GM12878 (cell line): ENCODE data around the gene ZNF214. TPM values are rescaled to one million over a fixed set of nuclear protein-coding genes. Genes with fewer than 3 reads are reported as not detected.

ENCODE experiments used
- ATAC-seq: fragments of 200-7000 bp; cut with Tn5 transposase; 3 replicates; pipeline ENCODE4 v1.9.1; 2020; ENCODE audit warnings: mild to moderate bottlenecking, moderate library complexity
- BruUV-seq: library from RNA; stranded (reverse); fragments of 400-500 nt; replicated peaks from 2 replicates; lab custom pipeline; 2021; lab: Mats Ljungman, UMichigan
- CTCF ChIA-PET: fragments of 300-600 bp; sonication (Branson Sonifier 250); formaldehyde crosslinking; extraction: SDS; loops from one replicate; lab custom pipeline; 2021; ENCODE audit warnings: inconsistent platforms; lab: Yijun Ruan, JAX
- POLR2A ChIA-PET: fragments of 350-600 bp; formaldehyde crosslinking; extraction: SDS; loops from one replicate; lab custom pipeline; 2021; ENCODE audit warnings: inconsistent platforms; lab: Charles Lee
- RAD21 ChIA-PET: fragments of 300-600 bp; sonication (Branson Sonifier 250); formaldehyde crosslinking; loops from one replicate; lab custom pipeline; 2023; ENCODE audit warnings: antibody characterized with exemption; ENCODE audit not compliant: unreplicated experiment; lab: Charles Lee
- SMC1A ChIA-PET: fragments of 300-600 bp; sonication (Branson Sonifier 250); formaldehyde crosslinking; loops from one replicate; lab custom pipeline; 2023; ENCODE audit not compliant: unreplicated experiment, uncharacterized antibody; lab: Charles Lee
- DNase-seq: peaks from one replicate; pipeline ENCODE4 v3.0.0-alpha.2; 2011; ENCODE audit warnings: low read depth, low spot score
- FAIRE-seq: peaks from 3 replicates; lab custom pipeline; 2011; peaks lifted over from hg19 to GRCh38; lab: Jason Lieb, UNC
- H2AFZ ChIP-seq: 2 replicates; pipeline ENCODE4 v1.6.0; 2011; ENCODE audit warnings: low read depth, low read length, control low read depth; ENCODE audit not compliant: control insufficient read depth
- H3K27ac ChIP-seq: 2 replicates; pipeline ENCODE4 v1.5.1; 2011; ENCODE audit warnings: control low read depth; ENCODE audit not compliant: control insufficient read depth, insufficient read depth
- H3K27me3 ChIP-seq, 2 experiments: replicated peaks in 1 of 2; 2 replicates each; pipeline versions ENCODE4 v1.6.0 to v1.6.1; 2011; ENCODE audit warnings: low read length in 1 of 2; ENCODE audit not compliant: control insufficient read depth in 2 of 2, insufficient read depth in 2 of 2
- H3K36me3 ChIP-seq, 2 experiments: 2 replicates each; pipeline ENCODE4 v1.5.1; 2011; ENCODE audit warnings: low read length in 1 of 2; ENCODE audit not compliant: control insufficient read depth in 2 of 2, insufficient read depth in 2 of 2
- H3K4me1 ChIP-seq: 2 replicates; pipeline ENCODE4 v1.6.1; 2011; ENCODE audit warnings: mild to moderate bottlenecking, low read length, moderate library complexity, mixed read lengths; ENCODE audit not compliant: control insufficient read depth, insufficient read depth
- H3K4me2 ChIP-seq: 2 replicates; pipeline ENCODE4 v1.6.0; 2011; ENCODE audit warnings: control low read depth; ENCODE audit not compliant: control insufficient read depth, insufficient read depth
- H3K4me3 ChIP-seq: fragments of 200-600 bp; sonication (generic); 2 replicates; pipeline ENCODE4 v1.5.1; 2016
- H3K79me2 ChIP-seq: 2 replicates; pipeline ENCODE4 v1.6.0; 2011; ENCODE audit warnings: low read length; ENCODE audit not compliant: control insufficient read depth, insufficient read depth
- H3K9ac ChIP-seq: 2 replicates; pipeline ENCODE4 v1.8.0; 2011; ENCODE audit warnings: low read length, control low read depth, mixed read lengths; ENCODE audit not compliant: control insufficient read depth, insufficient read depth
- H3K9me3 ChIP-seq: replicated peaks from 3 replicates; pipeline ENCODE4 v1.5.1; 2011; ENCODE audit warnings: mild to moderate bottlenecking, low read length; ENCODE audit not compliant: control insufficient read depth, insufficient read depth
- H4K20me1 ChIP-seq: 2 replicates; pipeline ENCODE4 v1.6.0; 2011; ENCODE audit not compliant: control insufficient read depth, insufficient read depth
- BACH1 ChIP-seq: fragments of 450-650 bp; IDR thresholded peaks from 2 replicates; pipeline ENCODE4 v1.6.1; 2017; ENCODE audit warnings: mild to moderate bottlenecking, borderline replicate concordance
- CHD1 ChIP-seq: IDR thresholded peaks from 2 replicates; pipeline ENCODE4 v1.6.1; 2012; ENCODE audit warnings: low read depth, low read length, improper control_type of control experiment
- CHD2 ChIP-seq: IDR thresholded peaks from 2 replicates; pipeline ENCODE4 v1.6.1; 2011; ENCODE audit warnings: low read depth, low read length, improper control_type of control experiment, borderline replicate concordance
- HDAC6 ChIP-seq: fragments of 200-600 bp; sonication (generic); IDR thresholded peaks from one replicate; pipeline ENCODE4 v1.8.0; 2017; ENCODE audit warnings: antibody characterized with exemption; ENCODE audit not compliant: unreplicated experiment
- MLLT1 ChIP-seq: fragments of 450-650 bp; IDR thresholded peaks from 2 replicates; pipeline ENCODE4 v1.6.1; 2016; ENCODE audit warnings: mild to moderate bottlenecking
- POLR2AphosphoS5 ChIP-seq: IDR thresholded peaks from 2 replicates; pipeline ENCODE4 v1.6.1; 2011; ENCODE audit warnings: mild to moderate bottlenecking, low read length, inconsistent platforms
- POU2F2 ChIP-seq: IDR thresholded peaks from 3 replicates; pipeline ENCODE4 v1.6.1; 2011; ENCODE audit warnings: low read depth, mild to moderate bottlenecking, low read length, borderline replicate concordance
- REST ChIP-seq: IDR thresholded peaks from 2 replicates; pipeline ENCODE4 v1.6.1; 2012; ENCODE audit warnings: mild to moderate bottlenecking, low read depth, low read length
- SPI1 ChIP-seq: IDR thresholded peaks from 2 replicates; pipeline ENCODE4 v1.6.1; 2011; ENCODE audit warnings: low read depth, mild to moderate bottlenecking, low read length, moderate library complexity, borderline replicate concordance; ENCODE audit not compliant: insufficient read depth
- SREBF1 ChIP-seq: IDR thresholded peaks from 2 replicates; pipeline ENCODE4 v1.6.1; 2012; ENCODE audit warnings: mild to moderate bottlenecking, low read length
- SRF ChIP-seq, 2 experiments: IDR thresholded peaks; 2 replicates each; pipeline ENCODE4 v1.6.1; 2011; ENCODE audit warnings: low read depth in 2 of 2, low read length in 2 of 2, mild to moderate bottlenecking in 1 of 2, moderate library complexity in 1 of 2
- SUPT20H ChIP-seq: IDR thresholded peaks from 2 replicates; pipeline ENCODE4 v1.6.1; 2011; ENCODE audit warnings: low read depth, mild to moderate bottlenecking, low read length, moderate library complexity, borderline replicate concordance; ENCODE audit not compliant: control insufficient read depth
- TARDBP ChIP-seq: IDR thresholded peaks from 2 replicates; pipeline ENCODE4 v1.6.1; 2016; ENCODE audit warnings: borderline replicate concordance
- WGBS: methylation state at CpG from one replicate; pipeline ENCODE4 v1.1.6; 2016; ENCODE audit warnings: low lambda C conversion rate; ENCODE audit not compliant: insufficient replicate concordance, insufficient coverage; ENCODE audit errors: missing lambda C conversion rate; 5-methylcytosine and 5-hydroxymethylcytosine counted together
- in situ Hi-C: fragments of 300-500 bp; cut with MboI; formaldehyde crosslinking; loops from 9 replicates; pipeline ENCODE4 v1.14.3; 2018; ENCODE audit warnings: mixed read lengths
- intact Hi-C: fragments of 100-400 bp; cut with micrococcal nuclease; formaldehyde crosslinking; loops from one replicate; pipeline ENCODE4 v1.14.2; 2022; ENCODE audit not compliant: unreplicated experiment
- polyA plus RNA-seq, 11 experiments: library from polyadenylated mRNA; depleted of rRNA in 4 of 11; unstranded in 6 of 11; stranded (reverse) in 5 of 11; fragments of >200 nt; fragmentation: Nextera tagmentation in 4 of 11; fragmentation: Illumina TruSeq in 1 of 11; extraction: Ambion mirVana in 4 of 11; extraction: Trizol in 1 of 11; gene quantifications; 1 replicate in 1 of 11; 2 replicates in 10 of 11; pipeline versions ENCODE4 v1.2.1 to v1.2.3, GENCODE V29; 2011 to 2016; ENCODE audit warnings: inconsistent platforms in 2 of 11, missing spikeins in 2 of 11, low read depth in 1 of 11
- total RNA-seq, 4 experiments: library from RNA; depleted of rRNA in 3 of 4; stranded (reverse); fragments of >200 nt in 3 of 4; fragmentation: Illumina TruSeq in 1 of 4; extraction: Trizol in 1 of 4; gene quantifications; 2 replicates each; pipeline versions ENCODE4 v1.2.1 to v1.2.3, GENCODE V29; 2013 to 2021
- TF ChIP-seq, protein P1 (sequence below): fragments of 450-650 bp; IDR thresholded peaks from 2 replicates; pipeline ENCODE4 v1.6.1; 2017; ENCODE audit warnings: low read depth, mild to moderate bottlenecking, moderate library complexity
- TF ChIP-seq, protein P2 (sequence below): fragments of 450-650 bp; IDR thresholded peaks from 2 replicates; pipeline ENCODE4 v1.6.1; 2014; ENCODE audit warnings: mild to moderate bottlenecking
- TF ChIP-seq, protein P3 (sequence below): fragments of 150-350 bp; IDR thresholded peaks from 2 replicates; pipeline ENCODE4 v1.6.1; 2014; ENCODE audit warnings: mild to moderate bottlenecking, low read depth, low read length

Gene ZNF214
- total and polyA plus RNA-seq, 10 of the 15 experiments (the other 5 are each of a cell fraction or from before 2014, with no cell fraction given), result 0.18 TPM; not detected in 9

DNA sequence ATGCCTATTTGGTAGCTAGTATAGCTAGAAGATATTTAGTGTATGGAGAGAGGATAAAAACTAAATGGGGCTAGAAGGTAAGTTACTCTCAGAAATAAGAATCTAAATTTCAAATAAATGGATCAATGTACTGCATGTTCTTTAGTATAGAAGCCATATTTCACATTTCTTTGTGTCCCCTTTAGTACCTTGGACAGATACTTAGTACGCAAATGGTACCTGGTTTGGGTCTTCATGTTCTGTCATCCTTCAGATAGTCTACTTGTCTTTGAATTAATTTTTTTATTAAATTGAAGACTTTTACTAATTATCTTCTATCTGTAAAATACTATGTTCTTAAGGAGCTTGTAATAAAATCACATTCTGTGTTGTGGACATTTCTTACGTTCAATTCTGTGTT, 42.4 kb upstream of the ZNF214 start:
- ChIA-PET RAD21 (no interaction called here), SMC1A (no interaction called here), CTCF (no interaction called here), POLR2A (no interaction called here)
- Histone ChIP-seq H3K36me3 (no peaks in the 10 kb centered on the region), H4K20me1 (no peaks in the 10 kb centered on the region), H3K9ac (no peak overlapping the region), H3K4me1 (no peaks in the 10 kb centered on the region), H3K4me3 (no peak overlapping the region), H3K27ac (no peak overlapping the region), H2AFZ (no peak overlapping the region), H3K4me2 (no peak overlapping the region), H3K27me3 (no peaks in the 10 kb centered on the region), H3K79me2 (no peaks in the 10 kb centered on the region), H3K9me3 (no peaks in the 10 kb centered on the region)
- WGBS, result 40% methylated on average over 2 of the region's 2 CpGs
- FAIRE-seq, result no peak
- intact Hi-C loops (no loop called here), in situ Hi-C loops (no loop called here)
- no peak for DNase-seq
- no peak for ATAC-seq
- BruUV-seq, result no TSS peak
- TF ChIP-seq, protein P1, sequence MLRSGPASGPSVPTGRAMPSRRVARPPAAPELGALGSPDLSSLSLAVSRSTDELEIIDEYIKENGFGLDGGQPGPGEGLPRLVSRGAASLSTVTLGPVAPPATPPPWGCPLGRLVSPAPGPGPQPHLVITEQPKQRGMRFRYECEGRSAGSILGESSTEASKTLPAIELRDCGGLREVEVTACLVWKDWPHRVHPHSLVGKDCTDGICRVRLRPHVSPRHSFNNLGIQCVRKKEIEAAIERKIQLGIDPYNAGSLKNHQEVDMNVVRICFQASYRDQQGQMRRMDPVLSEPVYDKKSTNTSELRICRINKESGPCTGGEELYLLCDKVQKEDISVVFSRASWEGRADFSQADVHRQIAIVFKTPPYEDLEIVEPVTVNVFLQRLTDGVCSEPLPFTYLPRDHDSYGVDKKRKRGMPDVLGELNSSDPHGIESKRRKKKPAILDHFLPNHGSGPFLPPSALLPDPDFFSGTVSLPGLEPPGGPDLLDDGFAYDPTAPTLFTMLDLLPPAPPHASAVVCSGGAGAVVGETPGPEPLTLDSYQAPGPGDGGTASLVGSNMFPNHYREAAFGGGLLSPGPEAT, result no peak
- no peak for TF ChIP-seq CHD2
- TF ChIP-seq POU2F2, result no peak
- TF ChIP-seq SREBF1, result no peak
- TF ChIP-seq HDAC6, result no peak
- no peak for TF ChIP-seq TARDBP
- TF ChIP-seq POLR2AphosphoS5, result no peak
- no peak for TF ChIP-seq MLLT1
- TF ChIP-seq BACH1, result no peak
- TF ChIP-seq, protein P2, sequence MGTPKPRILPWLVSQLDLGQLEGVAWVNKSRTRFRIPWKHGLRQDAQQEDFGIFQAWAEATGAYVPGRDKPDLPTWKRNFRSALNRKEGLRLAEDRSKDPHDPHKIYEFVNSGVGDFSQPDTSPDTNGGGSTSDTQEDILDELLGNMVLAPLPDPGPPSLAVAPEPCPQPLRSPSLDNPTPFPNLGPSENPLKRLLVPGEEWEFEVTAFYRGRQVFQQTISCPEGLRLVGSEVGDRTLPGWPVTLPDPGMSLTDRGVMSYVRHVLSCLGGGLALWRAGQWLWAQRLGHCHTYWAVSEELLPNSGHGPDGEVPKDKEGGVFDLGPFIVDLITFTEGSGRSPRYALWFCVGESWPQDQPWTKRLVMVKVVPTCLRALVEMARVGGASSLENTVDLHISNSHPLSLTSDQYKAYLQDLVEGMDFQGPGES, result no peak
- TF ChIP-seq SUPT20H, result no peak
- no peak for TF ChIP-seq SPI1
- TF ChIP-seq, protein P3, sequence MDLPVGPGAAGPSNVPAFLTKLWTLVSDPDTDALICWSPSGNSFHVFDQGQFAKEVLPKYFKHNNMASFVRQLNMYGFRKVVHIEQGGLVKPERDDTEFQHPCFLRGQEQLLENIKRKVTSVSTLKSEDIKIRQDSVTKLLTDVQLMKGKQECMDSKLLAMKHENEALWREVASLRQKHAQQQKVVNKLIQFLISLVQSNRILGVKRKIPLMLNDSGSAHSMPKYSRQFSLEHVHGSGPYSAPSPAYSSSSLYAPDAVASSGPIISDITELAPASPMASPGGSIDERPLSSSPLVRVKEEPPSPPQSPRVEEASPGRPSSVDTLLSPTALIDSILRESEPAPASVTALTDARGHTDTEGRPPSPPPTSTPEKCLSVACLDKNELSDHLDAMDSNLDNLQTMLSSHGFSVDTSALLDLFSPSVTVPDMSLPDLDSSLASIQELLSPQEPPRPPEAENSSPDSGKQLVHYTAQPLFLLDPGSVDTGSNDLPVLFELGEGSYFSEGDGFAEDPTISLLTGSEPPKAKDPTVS, result no peak
- TF ChIP-seq CHD1, result no peak
- no peak for TF ChIP-seq REST
- no peak for TF ChIP-seq SRF (IDR thresholded peaks at IDR 0.05; ENCODE audit: low read depth in 2 of 2, low read length in 2 of 2)
